K562 (cell line): ENCODE data around the gene HSD11B1. TPM values are rescaled to one million over a fixed set of nuclear protein-coding genes. Genes with fewer than 3 reads are reported as not detected.

Source experiments
- ATAC-seq: fragments of 200-7000 bp; cut with Tn5 transposase; 3 replicates; pipeline ENCODE4 v1.9.1; 2020; ENCODE audit warnings: moderate library complexity
- BruUV-seq: library from RNA; stranded (reverse); fragments of 400-500 nt; replicated peaks from 2 replicates; lab custom pipeline; 2021; lab: Mats Ljungman, UMichigan
- CTCF ChIA-PET: fragments of 300-600 bp; formaldehyde crosslinking; extraction: SDS; loops from one replicate; lab custom pipeline; 2021; ENCODE audit warnings: low intra/inter-chr PET ratio; lab: Yijun Ruan, JAX
- POLR2A ChIA-PET: fragments of 300-600, 350-650 bp; sonication (Branson Sonifier 250); formaldehyde crosslinking; extraction: SDS; loops from one replicate; lab custom pipeline; 2021; ENCODE audit warnings: antibody characterized with exemption, inconsistent platforms; lab: Yijun Ruan, JAX
- DNase-seq, 4 experiments: peaks; one replicate each; pipeline versions ENCODE4 v3.0.0 to v3.0.0-alpha.2; 2011 to 2018; ENCODE audit warnings: low spot score in 3 of 4, mixed read lengths in 3 of 4; ENCODE audit errors: extremely low read depth in 1 of 4
- FAIRE-seq: peaks from 2 replicates; lab custom pipeline; 2011; peaks lifted over from hg19 to GRCh38; lab: Jason Lieb, UNC
- H2AFZ ChIP-seq: 2 replicates; pipeline ENCODE4 v1.6.0; 2011; ENCODE audit warnings: low read depth, low read length, control low read depth, inconsistent platforms
- H3K27ac ChIP-seq: fragments of 200-600 bp; 3 replicates; pipeline ENCODE4 v1.8.0; 2011; ENCODE audit warnings: low read depth, mild to moderate bottlenecking, control low read depth, inconsistent platforms, low read length, moderate library complexity, mixed read lengths; ENCODE audit errors: extremely low read depth
- H3K27me3 ChIP-seq, 2 experiments: fragments of 300-600 bp in 1 of 2; 2 replicates in 1 of 2; 3 replicates in 1 of 2; pipeline versions ENCODE4 v1.6.0 to v1.8.0; 2011; ENCODE audit warnings: inconsistent platforms in 2 of 2, low read length in 2 of 2, mild to moderate bottlenecking in 1 of 2, mixed read lengths in 1 of 2, moderate library complexity in 1 of 2; ENCODE audit not compliant: control insufficient read depth in 2 of 2, insufficient read depth in 2 of 2
- H3K36me3 ChIP-seq: fragments of 300-600 bp; 3 replicates; pipeline ENCODE4 v1.8.0; 2011; ENCODE audit warnings: mild to moderate bottlenecking, low read length, inconsistent platforms; ENCODE audit not compliant: control insufficient read depth, insufficient read depth
- H3K4me1 ChIP-seq, 2 experiments: fragments of 200-600 bp in 1 of 2; replicated peaks in 1 of 2; 2 replicates in 1 of 2; 3 replicates in 1 of 2; pipeline versions ENCODE4 v1.5.1 to v1.8.0; 2011; ENCODE audit warnings: inconsistent platforms in 2 of 2, low read length in 2 of 2, mild to moderate bottlenecking in 1 of 2, mixed read lengths in 1 of 2, moderate library complexity in 1 of 2; ENCODE audit not compliant: control insufficient read depth in 2 of 2, insufficient read depth in 2 of 2
- H3K4me2 ChIP-seq: 2 replicates; pipeline ENCODE4 v1.6.1; 2011; ENCODE audit warnings: low read length, control low read depth, inconsistent platforms, mixed read lengths; ENCODE audit not compliant: insufficient read depth
- H3K4me3 ChIP-seq: fragments of 200-600 bp; sonication (generic), shearing (Covaris generic); 2 replicates; pipeline ENCODE4 v1.5.1; 2016; ENCODE audit warnings: control low read depth, inconsistent platforms
- H3K79me2 ChIP-seq: fragments of 200-600 bp; 3 replicates; pipeline ENCODE4 v1.8.0; 2011; ENCODE audit warnings: low read length, inconsistent platforms; ENCODE audit not compliant: control insufficient read depth, insufficient read depth
- H3K9ac ChIP-seq, 2 experiments: 2 replicates each; pipeline versions ENCODE4 v1.6.0 to v1.6.1; 2011; ENCODE audit warnings: low read depth in 2 of 2, low read length in 2 of 2, control low read depth in 1 of 2, inconsistent platforms in 1 of 2, mild to moderate bottlenecking in 1 of 2, mixed read lengths in 1 of 2; ENCODE audit not compliant: insufficient read depth in 1 of 2
- H3K9me1 ChIP-seq: one replicate; pipeline ENCODE4 v1.6.0; 2011; ENCODE audit warnings: inconsistent platforms, mild to moderate bottlenecking, low read length, moderate library complexity; ENCODE audit not compliant: control insufficient read depth, insufficient read depth
- H3K9me3 ChIP-seq: replicated peaks from 2 replicates; pipeline ENCODE4 v1.5.1; 2011; ENCODE audit warnings: low read depth, low read length, inconsistent platforms; ENCODE audit not compliant: control insufficient read depth, insufficient read depth
- H4K20me1 ChIP-seq: replicated peaks from 2 replicates; pipeline ENCODE4 v1.6.1; 2011; ENCODE audit warnings: low read length, inconsistent platforms, mixed read lengths; ENCODE audit not compliant: control insufficient read depth, insufficient read depth
- ARHGAP35 ChIP-seq: fragments of 450-650 bp; IDR thresholded peaks from 2 replicates; pipeline ENCODE4 v1.6.1; 2018; ENCODE audit not compliant: partially characterized antibody
- ARID1B ChIP-seq: fragments of 450-650 bp; IDR thresholded peaks from 2 replicates; pipeline ENCODE4 v1.6.1; 2016; ENCODE audit warnings: antibody characterized with exemption, mild to moderate bottlenecking, inconsistent platforms
- E2F3 ChIP-seq: fragments of 250-450 bp; sonication (Bioruptor Pico); IDR thresholded peaks from 2 replicates; pipeline ENCODE4 v1.4.0; 2020; ENCODE audit warnings: mild to moderate bottlenecking
- ELF4 ChIP-seq: fragments of 450-650 bp; formaldehyde crosslinking; IDR thresholded peaks from 2 replicates; pipeline ENCODE4 v1.4.0; 2022; ENCODE audit warnings: missing genetic modification characterization
- ETS1 ChIP-seq: conservative IDR thresholded peaks from 2 replicates; pipeline ENCODE4 v1.6.1; 2011; ENCODE audit warnings: low read depth, mild to moderate bottlenecking, low read length; ENCODE audit not compliant: control insufficient read depth
- SMAD4 ChIP-seq: fragments of 250-450 bp; sonication (Bioruptor Pico); conservative IDR thresholded peaks from 2 replicates; pipeline ENCODE4 v1.8.0; 2021; ENCODE audit warnings: inconsistent platforms, mild to moderate bottlenecking, moderate library complexity
- U2AF2 ChIP-seq: fragments of 200-400 bp; formaldehyde crosslinking; optimal IDR thresholded peaks from 2 replicates; pipeline ENCODE3; 2017; ENCODE audit warnings: low read depth, mild to moderate bottlenecking, low read length
- ZC3H4 ChIP-seq: sonication (generic); formaldehyde crosslinking; IDR thresholded peaks from 2 replicates; pipeline ENCODE4 v1.9.0; 2021; ENCODE audit warnings: missing genetic modification reagents, borderline replicate concordance
- ZKSCAN8 ChIP-seq: fragments of 200-800 bp; sonication (Bioruptor generic); IDR thresholded peaks from 2 replicates; pipeline ENCODE4 v1.6.1; 2016; ENCODE audit warnings: missing genetic modification characterization, missing compliant biosample characterization
- ZNF134 ChIP-seq: fragments of 250-450 bp; sonication (Bioruptor Pico); conservative IDR thresholded peaks from 2 replicates; pipeline ENCODE4 v1.4.0; 2020
- ZNF146 ChIP-seq: IDR thresholded peaks from one replicate; pipeline ENCODE4 v1.6.1; 2018; ENCODE audit warnings: missing compliant biosample characterization; ENCODE audit not compliant: unreplicated experiment
- ZNF408 ChIP-seq: fragments of 250-450 bp; sonication (Bioruptor Pico); IDR thresholded peaks from 2 replicates; pipeline ENCODE4 v1.4.0; 2020; ENCODE audit warnings: low read depth, mild to moderate bottlenecking, moderate library complexity
- ZNF512 ChIP-seq: IDR thresholded peaks from 2 replicates; pipeline ENCODE4 v1.6.1; 2016; ENCODE audit warnings: missing genetic modification characterization, missing compliant biosample characterization
- WGBS: fragments of 100-300 bp; shearing (Covaris generic); methylation state at CpG from one replicate; pipeline ENCODE4 v1.1.6; 2016; ENCODE audit warnings: low coverage, mixed read lengths; ENCODE audit not compliant: insufficient coverage; ENCODE audit errors: missing lambda C conversion rate; 5-methylcytosine and 5-hydroxymethylcytosine counted together
- in situ Hi-C: fragments of 300-500 bp; cut with MboI; formaldehyde crosslinking; loops from 4 replicates; pipeline ENCODE4 v1.15.0; 2018; ENCODE audit warnings: inconsistent platforms, mixed read lengths
- intact Hi-C: fragments of 100-400 bp; cut with micrococcal nuclease; formaldehyde crosslinking; loops from 2 replicates; pipeline ENCODE4 v1.14.2; 2022
- polyA plus RNA-seq, 8 experiments: library from polyadenylated mRNA; depleted of rRNA in 4 of 8; stranded (reverse) in 5 of 8; unstranded in 3 of 8; fragments of >200 nt; fragmentation: Nextera tagmentation in 2 of 8; fragmentation: Illumina TruSeq in 1 of 8; extraction: Ambion mirVana in 2 of 8; extraction: Trizol in 1 of 8; gene quantifications; 2 replicates each; pipeline versions ENCODE4 v1.2.1 to v1.2.3, GENCODE V29; 2011 to 2014; ENCODE audit warnings: inconsistent platforms in 1 of 8, missing spikeins in 1 of 8
- total RNA-seq, 7 experiments: library from RNA; depleted of rRNA in 6 of 7; stranded (reverse); fragments of >200 nt in 6 of 7; fragmentation: Illumina TruSeq in 2 of 7; extraction: Trizol in 2 of 7; gene quantifications; 2 replicates each; pipeline versions ENCODE4 v1.2.1 to v1.2.3, GENCODE V29; 2011 to 2021; ENCODE audit warnings: low replicate concordance in 1 of 7

HSD11B1 gene
- total and polyA plus RNA-seq, 9 of the 15 experiments (the other 6 are each of a cell fraction or from before 2014, with no cell fraction given): 0.04 to 0.16 TPM; not detected in 7

- no peak for FAIRE-seq
- WGBS: 6% methylated on average over 3 of the region's 3 CpGs
These were observed 18.6 kb downstream of the HSD11B1 start for GRCh38 chr1:209723265-209723664.

GRCh38 chr1:209723756-209724693, 19.4 kb downstream of the HSD11B1 start:
- DNase-seq (no peak), ATAC-seq (no peak), FAIRE-seq (no peak)
- H3K9me1 ChIP-seq: no peaks in the 10 kb centered on the region
- no peak overlapping the region for H3K4me2 ChIP-seq
- H3K36me3 ChIP-seq: no peaks in the 10 kb centered on the region
- no TSS peak for BruUV-seq
- H3K4me1 ChIP-seq: no peaks in the 10 kb centered on the region; a peak in 1 of 5 replicates
- no peak overlapping the region for H3K4me3 ChIP-seq
- ChIA-PET CTCF (no interaction called here), POLR2A (no interaction called here)
- no peak overlapping the region for H2AFZ ChIP-seq
- no peak overlapping the region for H3K27ac ChIP-seq
- no peaks in the 10 kb centered on the region for H4K20me1 ChIP-seq
- intact Hi-C loops (no loop called here), in situ Hi-C loops (no loop called here)
- 2% methylated on average over 3 of the region's 3 CpGs for WGBS
- no peak overlapping the region for H3K9ac ChIP-seq
- H3K9me3 ChIP-seq: no peaks in the 10 kb centered on the region
- peaks cover 0 to 5% of the 10 kb centered on the region in 2 experiments; a peak in 3 of 5 replicates for H3K27me3 ChIP-seq
- no peaks in the 10 kb centered on the region for H3K79me2 ChIP-seq
- TF ChIP-seq ARHGAP35 (no peak), ZNF408 (CRISPR knock-in tag) (no peak), ARID1B (no peak), U2AF2 (no peak), ELF4 (no peak), ZC3H4 (CRISPR knock-in tag) (no peak), ZKSCAN8 (CRISPR knock-in tag) (no peak), ETS1 (no peak), ZNF512 (no peak), E2F3 (no peak), SMAD4 (CRISPR knock-in tag) (no peak), ZNF146 (CRISPR knock-in tag) (no peak)

More at GRCh38 chr1:209723265-209723664, 18.6 kb downstream of the HSD11B1 start:
- H3K79me2 ChIP-seq: no peaks in the 10 kb centered on the region
- no peak overlapping the region for H3K27ac ChIP-seq
- H3K9ac ChIP-seq: no peak overlapping the region
- H3K9me1 ChIP-seq: no peaks in the 10 kb centered on the region
- intact Hi-C loops (no loop called here), in situ Hi-C loops (no loop called here)
- H3K4me2 ChIP-seq: no peak overlapping the region
- no peak overlapping the region for H2AFZ ChIP-seq
- H4K20me1 ChIP-seq: no peaks in the 10 kb centered on the region
- no peak for ATAC-seq
- no peaks in the 10 kb centered on the region for H3K36me3 ChIP-seq
- CTCF ChIA-PET: no interaction called here
- H3K4me3 ChIP-seq: no peak overlapping the region
- no peak for DNase-seq
- no peaks in the 10 kb centered on the region for H3K9me3 ChIP-seq
- no TSS peak for BruUV-seq
- TF ChIP-seq ZNF134 (CRISPR knock-in tag): no peak
- TF ChIP-seq, all 486 proteins: peak for 0
- peaks cover 0 to 5% of the 10 kb centered on the region in 2 experiments; a peak in 3 of 5 replicates for H3K27me3 ChIP-seq
- no peaks in the 10 kb centered on the region; a peak in 1 of 5 replicates for H3K4me1 ChIP-seq
- POLR2A ChIA-PET: no interaction called here
